NK-92 (cell line): ENCODE measurements around the gene CCDC197.

ENCODE experiments used
- DNase-seq: peaks from one replicate; lab custom pipeline; 2025; ENCODE audit not compliant: unreplicated experiment; lab: John Stamatoyannopoulos, UW

Gene CCDC197

GRCh38 chr14:93960774-93961438 lies 36.2 kb upstream of the CCDC197 start:
- no peak for DNase-seq

GRCh38 chr14:93961620-93962019 lies 35.5 kb upstream of the CCDC197 start:
- no peak for DNase-seq

- no peak for DNase-seq
Measured at GRCh38 chr14:93962701-93963601, 34.1 kb upstream of the CCDC197 start.

GRCh38 chr14:93963692-93964091 lies 33.4 kb upstream of the CCDC197 start:
- no peak for DNase-seq

- DNase-seq: no peak
Measured at GRCh38 chr14:93964281-93964680, 32.8 kb upstream of the CCDC197 start.

- DNase-seq: no peak
Measured at GRCh38 chr14:93964820-93965286, 32.2 kb upstream of the CCDC197 start.

GRCh38 chr14:93965287-93965821 lies 31.7 kb upstream of the CCDC197 start:
- DNase-seq: no peak

- DNase-seq: no peak
Measured at GRCh38 chr14:93965946-93966474, 31.1 kb upstream of the CCDC197 start.

GRCh38 chr14:93967637-93968250 lies 29.4 kb upstream of the CCDC197 start:
- DNase-seq: no peak

GRCh38 chr14:93969082-93969828 lies 27.8 kb upstream of the CCDC197 start:
- DNase-seq: no peak

- no peak for DNase-seq
Measured at GRCh38 chr14:93970585-93970964, 26.5 kb upstream of the CCDC197 start.

- DNase-seq: no peak
Measured at GRCh38 chr14:93970965-93971634, 26.0 kb upstream of the CCDC197 start.

- no peak for DNase-seq
Measured at GRCh38 chr14:93971635-93972027, 25.5 kb upstream of the CCDC197 start.

GRCh38 chr14:93972618-93973205 lies 24.4 kb upstream of the CCDC197 start:
- DNase-seq: no peak

- DNase-seq: no peak
Measured at GRCh38 chr14:93973607-93974006, 23.5 kb upstream of the CCDC197 start.

GRCh38 chr14:93974299-93974698 lies 22.8 kb upstream of the CCDC197 start:
- DNase-seq: no peak

- DNase-seq: no peak
Measured at GRCh38 chr14:93974833-93975232, 22.3 kb upstream of the CCDC197 start.

GRCh38 chr14:93975791-93976476 lies 21.2 kb upstream of the CCDC197 start:
- DNase-seq: no peak

- no peak for DNase-seq
Measured at GRCh38 chr14:93976477-93977057, 20.5 kb upstream of the CCDC197 start, which contains the start of gene ASB2. TSS of gene ASB2 (minus strand) at chr14:93976570. CDS start at chr14:93964539, 12,031 bp downstream.
